GM06990 (cell line): ENCODE measurements around the gene ZNF335.
"Not testable (repeated sequence)": the region's sequence is repeated elsewhere in the genome, so short reads cannot be mapped to it uniquely, and the experiment has no call there.

Source experiments
- DNase-seq: peaks from one replicate; pipeline ENCODE4 v3.0.0-alpha.2; 2011; ENCODE audit not compliant: insufficient read length; ENCODE audit errors: extremely low read depth
- H3K27me3 ChIP-seq: replicated peaks from 2 replicates; pipeline ENCODE4 v1.6.0; 2011; ENCODE audit warnings: low read length; ENCODE audit not compliant: control insufficient read depth, insufficient read depth
- H3K36me3 ChIP-seq: 2 replicates; pipeline ENCODE4 v1.5.1; 2011; ENCODE audit warnings: low read length; ENCODE audit not compliant: control insufficient read depth, insufficient read depth
- H3K4me3 ChIP-seq: replicated peaks from 2 replicates; pipeline ENCODE4 v1.5.1; 2011; ENCODE audit warnings: low read depth, mild to moderate bottlenecking, control low read depth, low read length
- TF ChIP-seq, protein P1 (sequence below): IDR thresholded peaks from 2 replicates; pipeline ENCODE4 v1.5.1; 2011; ENCODE audit warnings: low read length, control low read depth, mild to moderate bottlenecking, inconsistent platforms; ENCODE audit not compliant: insufficient read depth, poor library complexity, severe bottlenecking

The ZNF335 gene

GRCh38 chr20:45993197-45993951 lies 21.4 kb upstream of the ZNF335 start:
- TF ChIP-seq, protein P1, sequence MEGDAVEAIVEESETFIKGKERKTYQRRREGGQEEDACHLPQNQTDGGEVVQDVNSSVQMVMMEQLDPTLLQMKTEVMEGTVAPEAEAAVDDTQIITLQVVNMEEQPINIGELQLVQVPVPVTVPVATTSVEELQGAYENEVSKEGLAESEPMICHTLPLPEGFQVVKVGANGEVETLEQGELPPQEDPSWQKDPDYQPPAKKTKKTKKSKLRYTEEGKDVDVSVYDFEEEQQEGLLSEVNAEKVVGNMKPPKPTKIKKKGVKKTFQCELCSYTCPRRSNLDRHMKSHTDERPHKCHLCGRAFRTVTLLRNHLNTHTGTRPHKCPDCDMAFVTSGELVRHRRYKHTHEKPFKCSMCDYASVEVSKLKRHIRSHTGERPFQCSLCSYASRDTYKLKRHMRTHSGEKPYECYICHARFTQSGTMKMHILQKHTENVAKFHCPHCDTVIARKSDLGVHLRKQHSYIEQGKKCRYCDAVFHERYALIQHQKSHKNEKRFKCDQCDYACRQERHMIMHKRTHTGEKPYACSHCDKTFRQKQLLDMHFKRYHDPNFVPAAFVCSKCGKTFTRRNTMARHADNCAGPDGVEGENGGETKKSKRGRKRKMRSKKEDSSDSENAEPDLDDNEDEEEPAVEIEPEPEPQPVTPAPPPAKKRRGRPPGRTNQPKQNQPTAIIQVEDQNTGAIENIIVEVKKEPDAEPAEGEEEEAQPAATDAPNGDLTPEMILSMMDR, result no peak
- Histone ChIP-seq H3K36me3 (no peaks in the 10 kb centered on the region), H3K4me3 (no peak overlapping the region), H3K27me3 (no peaks in the 10 kb centered on the region)
- no peak for DNase-seq

DNA sequence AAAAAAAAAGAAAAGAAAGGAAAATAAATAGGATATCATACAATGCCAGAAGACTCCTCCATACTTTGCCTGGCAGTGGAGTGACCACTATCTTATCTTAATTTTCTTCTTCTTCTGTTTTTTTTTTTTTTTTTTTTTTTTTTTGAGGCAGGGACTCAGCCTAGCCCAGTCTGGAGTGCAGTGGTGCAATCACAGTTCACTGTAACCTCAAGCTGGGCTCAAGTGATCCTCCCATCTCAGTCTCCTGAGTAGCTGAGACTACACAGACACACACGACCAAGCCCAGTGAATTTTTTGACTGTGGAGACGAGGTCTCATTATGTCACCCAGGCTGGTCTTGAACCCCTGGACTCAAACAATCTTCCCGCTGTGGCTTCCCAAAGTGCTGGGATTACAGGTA lies 19.6 kb upstream of the ZNF335 start:
- TF ChIP-seq, protein P1, result no peak
- Histone ChIP-seq H3K4me3 (no peak overlapping the region), H3K36me3 (no peaks in the 10 kb centered on the region), H3K27me3 (no peaks in the 10 kb centered on the region)
- no peak for DNase-seq

DNA sequence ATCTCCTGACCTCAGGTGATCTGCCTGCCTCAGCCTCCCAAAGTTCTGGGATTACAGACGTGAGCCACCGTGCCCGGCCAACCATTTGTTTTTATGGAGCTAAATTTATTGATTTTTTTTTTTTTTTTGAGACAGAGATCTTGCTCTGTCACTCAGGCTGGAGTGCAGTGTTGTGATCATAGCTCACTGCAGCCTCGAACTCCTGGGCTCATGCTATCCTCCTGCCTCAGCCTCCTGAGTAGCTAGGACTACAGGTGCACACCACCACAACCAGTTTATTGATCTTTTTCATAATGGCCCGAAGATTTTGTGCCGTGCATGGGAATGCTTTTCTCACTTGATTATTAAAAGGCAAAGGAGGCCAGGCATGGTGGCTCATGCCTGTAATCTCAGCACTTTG lies 16.8 kb upstream of the ZNF335 start:
- H3K36me3 ChIP-seq, H3K4me3 ChIP-seq, DNase-seq: not testable (repeated sequence)

DNA sequence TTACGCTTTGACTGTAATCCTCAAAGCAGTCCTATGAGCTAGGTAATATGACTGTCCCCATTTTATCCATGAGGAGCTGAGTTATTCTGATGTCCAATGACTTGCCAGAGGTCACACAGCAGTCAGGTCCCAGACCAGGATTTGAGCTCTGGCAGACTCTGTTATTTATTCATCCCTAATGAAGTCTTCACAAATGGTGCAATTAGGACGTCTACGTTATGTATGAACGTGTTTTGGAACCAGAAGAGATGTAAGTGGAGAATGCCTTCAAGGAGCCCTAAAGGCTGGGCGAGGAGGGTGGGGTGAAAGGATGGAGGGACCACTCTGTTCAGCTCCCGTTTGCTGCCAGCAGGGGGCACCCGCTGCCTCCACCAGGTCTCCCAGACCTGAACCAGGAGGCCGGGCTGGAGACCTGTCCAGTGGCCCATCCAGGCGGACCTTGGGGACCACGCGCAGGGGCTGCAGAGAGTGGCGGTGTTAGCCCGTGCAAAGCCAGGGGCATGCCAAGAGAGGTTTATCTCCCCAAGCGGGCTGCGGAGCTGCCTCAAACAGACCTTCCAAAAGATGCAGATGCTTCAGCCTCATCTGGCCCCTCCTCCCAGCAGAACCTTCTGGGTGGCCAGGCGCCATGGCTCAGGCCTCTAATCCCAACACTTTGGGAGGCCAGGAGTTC lies 15.2 kb upstream of the ZNF335 start:
- H3K36me3 ChIP-seq, result no peaks in the 10 kb centered on the region
- no peaks in the 10 kb centered on the region for H3K27me3 ChIP-seq
- TF ChIP-seq, protein P1, result peak; percentile 96
- peak; percentile 69 for DNase-seq
- H3K4me3 ChIP-seq, result no peak overlapping the region

More for the DNA sequence above, 16.8 kb upstream of the ZNF335 start:
- H3K27me3 ChIP-seq, result not testable (repeated sequence)

DNA sequence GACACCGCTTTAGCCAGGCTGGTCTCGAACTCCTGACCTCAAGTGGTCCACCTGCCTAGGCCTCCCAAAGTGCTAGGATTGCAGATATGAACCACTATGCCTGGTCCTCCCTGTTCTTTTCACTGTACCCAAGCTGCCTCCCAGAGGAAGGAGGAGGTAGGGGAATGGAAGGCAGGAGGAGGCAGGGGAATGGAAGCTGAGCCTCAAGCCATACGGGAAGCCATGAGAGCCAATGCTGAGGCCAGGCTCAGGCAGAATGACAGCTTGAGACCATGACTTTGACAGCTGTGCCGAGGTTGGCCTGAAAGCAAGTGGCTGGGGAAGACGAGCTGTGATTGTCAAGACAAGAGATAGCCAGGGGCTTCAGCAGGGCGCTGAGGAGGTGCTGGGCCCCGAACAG lies 13.6 kb upstream of the ZNF335 start:
- no peak for DNase-seq
- no peak overlapping the region for H3K4me3 ChIP-seq
- TF ChIP-seq, protein P1, result no peak
- no peaks in the 10 kb centered on the region for H3K36me3 ChIP-seq
- H3K27me3 ChIP-seq, result no peaks in the 10 kb centered on the region

DNA sequence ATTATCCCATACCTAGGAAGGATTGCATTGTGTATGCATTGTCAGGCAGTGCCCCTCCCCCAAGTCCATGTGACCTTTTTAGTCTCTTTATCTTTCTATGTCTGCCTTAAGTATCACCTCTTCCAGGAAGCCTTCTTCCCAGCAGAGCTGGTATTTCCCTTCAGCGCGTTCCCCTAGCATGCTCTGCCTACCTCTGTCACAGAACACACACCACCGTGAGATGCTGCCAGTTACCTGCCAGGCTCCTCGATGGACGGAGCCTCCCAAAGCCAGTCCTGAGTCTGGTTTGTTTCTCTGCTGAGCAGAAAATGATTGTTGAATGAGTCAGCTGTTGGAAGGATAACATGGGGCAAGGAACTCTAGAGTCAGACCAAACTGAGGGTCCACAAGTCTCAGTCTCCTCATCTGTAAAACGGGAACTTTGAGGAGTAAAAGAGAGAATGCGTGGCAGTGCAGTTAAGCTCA lies 11.3 kb upstream of the ZNF335 start:
- TF ChIP-seq, protein P1, result no peak
- no peaks in the 10 kb centered on the region for H3K36me3 ChIP-seq
- no peak for DNase-seq
- no peaks in the 10 kb centered on the region for H3K27me3 ChIP-seq
- no peak overlapping the region for H3K4me3 ChIP-seq
